K562 (cell line): Measurements from ENCODE around the gene NUCB2. TPM values are rescaled to one million over a fixed set of nuclear protein-coding genes. Genes with fewer than 3 reads are reported as not detected.
A peak's percentile ranks its signal among the peaks of the same experiment; 100 is the strongest.

Experiments used
- DPF2 ChIP-seq: fragments of 450-650 bp; IDR thresholded peaks from 2 replicates; pipeline ENCODE4 v1.6.1; 2016
- ETV1 ChIP-seq: fragments of 450-650 bp; conservative IDR thresholded peaks from 2 replicates; pipeline ENCODE4 v1.6.1; 2016; ENCODE audit warnings: missing genetic modification characterization, control low read depth, low read depth, missing compliant biosample characterization
- NFRKB ChIP-seq: fragments of 450-650 bp; IDR thresholded peaks from 2 replicates; pipeline ENCODE4 v1.6.1; 2016; ENCODE audit warnings: low read depth
- SMARCA4 ChIP-seq: fragments of 450-650 bp; IDR thresholded peaks from 2 replicates; pipeline ENCODE4 v1.6.1; 2016
- SNRNP70 ChIP-seq: fragments of 200-400 bp; formaldehyde crosslinking; optimal IDR thresholded peaks from 2 replicates; pipeline ENCODE3; 2017; ENCODE audit warnings: low read depth, low read length
- XRCC5 ChIP-seq: fragments of 200-400 bp; formaldehyde crosslinking; IDR thresholded peaks from 2 replicates; pipeline ENCODE4 v1.6.1; 2017; ENCODE audit warnings: low read depth, mild to moderate bottlenecking, low read length
- ZNF212 ChIP-seq: fragments of 450-650 bp; formaldehyde crosslinking; IDR thresholded peaks from 2 replicates; pipeline ENCODE4 v1.4.0; 2020; ENCODE audit warnings: mild to moderate bottlenecking
- polyA plus RNA-seq, 8 experiments: library from polyadenylated mRNA; depleted of rRNA in 4 of 8; stranded (reverse) in 5 of 8; unstranded in 3 of 8; fragments of >200 nt; fragmentation: Nextera tagmentation in 2 of 8; fragmentation: Illumina TruSeq in 1 of 8; extraction: Ambion mirVana in 2 of 8; extraction: Trizol in 1 of 8; gene quantifications; 2 replicates each; pipeline versions ENCODE4 v1.2.1 to v1.2.3, GENCODE V29; 2011 to 2014; ENCODE audit warnings: inconsistent platforms in 1 of 8, missing spikeins in 1 of 8
- total RNA-seq, 7 experiments: library from RNA; depleted of rRNA in 6 of 7; stranded (reverse); fragments of >200 nt in 6 of 7; fragmentation: Illumina TruSeq in 2 of 7; extraction: Trizol in 2 of 7; gene quantifications; 2 replicates each; pipeline versions ENCODE4 v1.2.1 to v1.2.3, GENCODE V29; 2011 to 2021; ENCODE audit warnings: low replicate concordance in 1 of 7
- TF ChIP-seq, protein P1 (sequence below): fragments of 450-650 bp; IDR thresholded peaks from 2 replicates; pipeline ENCODE4 v1.6.1; 2016
- TF ChIP-seq, protein P2 (sequence below): fragments of 450-650 bp; IDR thresholded peaks from 2 replicates; pipeline ENCODE4 v1.6.1; 2014; ENCODE audit warnings: low read depth, mild to moderate bottlenecking, moderate library complexity, borderline replicate concordance
- TF ChIP-seq, protein P3 (sequence below), 3 experiments: fragments of 200-800 bp in 1 of 3; fragments of 250-450 bp in 1 of 3; fragments of 450-650 bp in 1 of 3; sonication (Bioruptor Pico) in 1 of 3; sonication (Bioruptor generic) in 1 of 3; formaldehyde crosslinking in 1 of 3; IDR thresholded peaks; 2 replicates each; pipeline versions ENCODE4 v1.6.1 to v1.8.0; 2016 to 2022; ENCODE audit warnings: mild to moderate bottlenecking in 2 of 3, missing genetic modification characterization in 2 of 3, missing compliant biosample characterization in 1 of 3, moderate library complexity in 1 of 3
- TF ChIP-seq, protein P4 (sequence below): sonication (generic); formaldehyde crosslinking; IDR thresholded peaks from 2 replicates; pipeline ENCODE4 v1.8.1; 2023; ENCODE audit warnings: mild to moderate bottlenecking, missing genetic modification reagents
- TF ChIP-seq, protein P5 (sequence below): fragments of 250-450 bp; sonication (Bioruptor Pico); IDR thresholded peaks from 2 replicates; pipeline ENCODE4 v1.4.0; 2020; ENCODE audit warnings: mild to moderate bottlenecking, moderate library complexity
- TF ChIP-seq, protein P6 (sequence below): sonication (generic); formaldehyde crosslinking; IDR thresholded peaks from 2 replicates; pipeline ENCODE4 v1.5.0; 2020; ENCODE audit warnings: missing genetic modification reagents
- TF ChIP-seq, protein P7 (sequence below): sonication (generic); formaldehyde crosslinking; IDR thresholded peaks from 2 replicates; pipeline ENCODE4 v1.8.1; 2022; ENCODE audit warnings: missing genetic modification reagents

Gene NUCB2
- total and polyA plus RNA-seq, 9 of the 15 experiments (the other 6 are each of a cell fraction or from before 2014, with no cell fraction given), result 54.0 to 108 (median 84.6) TPM

DNA sequence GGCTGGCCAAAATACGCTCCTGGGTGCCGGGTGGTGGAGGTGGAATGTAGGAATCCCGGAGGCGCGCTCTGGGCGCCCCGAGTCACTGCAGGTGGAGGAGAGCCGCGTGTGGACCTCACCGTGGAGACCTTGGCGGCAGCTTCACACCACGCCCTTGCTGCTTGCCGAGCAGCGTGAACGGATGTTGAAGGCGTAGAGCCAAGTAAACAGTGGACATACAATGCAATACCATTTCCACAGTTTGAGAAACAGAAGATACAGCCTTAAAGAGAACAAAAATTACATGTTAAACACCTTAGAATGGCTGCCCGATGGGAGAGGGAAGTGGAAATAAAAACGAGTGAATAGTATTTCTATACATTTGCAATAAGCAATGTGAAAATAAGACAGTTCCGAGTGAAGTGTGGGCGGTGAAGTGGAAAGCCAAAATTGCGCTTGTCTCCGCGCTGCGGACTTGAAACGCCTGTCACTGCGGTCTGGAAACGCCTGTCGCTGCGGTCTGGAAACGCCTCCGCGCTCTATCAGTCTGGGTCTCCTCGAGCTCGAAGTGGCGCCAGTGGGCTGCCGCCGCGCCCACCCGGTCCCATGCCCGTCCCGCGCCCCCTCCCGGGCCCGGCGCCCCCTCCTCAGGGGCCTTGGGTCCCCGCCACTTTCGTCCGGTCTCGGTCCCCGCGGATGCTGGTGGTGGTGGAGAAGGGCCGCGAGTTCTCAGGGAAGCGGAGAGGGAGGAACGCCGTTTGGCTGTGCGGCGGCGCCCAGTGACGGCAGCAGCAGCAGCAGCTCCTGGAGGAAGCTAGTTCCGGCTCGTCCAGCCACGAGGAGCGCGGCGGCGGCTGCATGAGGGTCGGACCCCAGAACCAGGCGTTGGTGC, 76.6 kb downstream of the NUCB2 start (continued):
- TF ChIP-seq, protein P1, sequence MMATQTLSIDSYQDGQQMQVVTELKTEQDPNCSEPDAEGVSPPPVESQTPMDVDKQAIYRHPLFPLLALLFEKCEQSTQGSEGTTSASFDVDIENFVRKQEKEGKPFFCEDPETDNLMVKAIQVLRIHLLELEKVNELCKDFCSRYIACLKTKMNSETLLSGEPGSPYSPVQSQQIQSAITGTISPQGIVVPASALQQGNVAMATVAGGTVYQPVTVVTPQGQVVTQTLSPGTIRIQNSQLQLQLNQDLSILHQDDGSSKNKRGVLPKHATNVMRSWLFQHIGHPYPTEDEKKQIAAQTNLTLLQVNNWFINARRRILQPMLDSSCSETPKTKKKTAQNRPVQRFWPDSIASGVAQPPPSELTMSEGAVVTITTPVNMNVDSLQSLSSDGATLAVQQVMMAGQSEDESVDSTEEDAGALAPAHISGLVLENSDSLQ, result peak; percentile 82
- no peak for TF ChIP-seq SMARCA4
- TF ChIP-seq SNRNP70, result no peak
- TF ChIP-seq, protein P2, sequence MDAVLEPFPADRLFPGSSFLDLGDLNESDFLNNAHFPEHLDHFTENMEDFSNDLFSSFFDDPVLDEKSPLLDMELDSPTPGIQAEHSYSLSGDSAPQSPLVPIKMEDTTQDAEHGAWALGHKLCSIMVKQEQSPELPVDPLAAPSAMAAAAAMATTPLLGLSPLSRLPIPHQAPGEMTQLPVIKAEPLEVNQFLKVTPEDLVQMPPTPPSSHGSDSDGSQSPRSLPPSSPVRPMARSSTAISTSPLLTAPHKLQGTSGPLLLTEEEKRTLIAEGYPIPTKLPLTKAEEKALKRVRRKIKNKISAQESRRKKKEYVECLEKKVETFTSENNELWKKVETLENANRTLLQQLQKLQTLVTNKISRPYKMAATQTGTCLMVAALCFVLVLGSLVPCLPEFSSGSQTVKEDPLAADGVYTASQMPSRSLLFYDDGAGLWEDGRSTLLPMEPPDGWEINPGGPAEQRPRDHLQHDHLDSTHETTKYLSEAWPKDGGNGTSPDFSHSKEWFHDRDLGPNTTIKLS, result peak; percentile 23; the same call in 1 of the 2 replicates
- peak; percentile 77 for TF ChIP-seq ETV1 (tag)
- TF ChIP-seq, protein P3, sequence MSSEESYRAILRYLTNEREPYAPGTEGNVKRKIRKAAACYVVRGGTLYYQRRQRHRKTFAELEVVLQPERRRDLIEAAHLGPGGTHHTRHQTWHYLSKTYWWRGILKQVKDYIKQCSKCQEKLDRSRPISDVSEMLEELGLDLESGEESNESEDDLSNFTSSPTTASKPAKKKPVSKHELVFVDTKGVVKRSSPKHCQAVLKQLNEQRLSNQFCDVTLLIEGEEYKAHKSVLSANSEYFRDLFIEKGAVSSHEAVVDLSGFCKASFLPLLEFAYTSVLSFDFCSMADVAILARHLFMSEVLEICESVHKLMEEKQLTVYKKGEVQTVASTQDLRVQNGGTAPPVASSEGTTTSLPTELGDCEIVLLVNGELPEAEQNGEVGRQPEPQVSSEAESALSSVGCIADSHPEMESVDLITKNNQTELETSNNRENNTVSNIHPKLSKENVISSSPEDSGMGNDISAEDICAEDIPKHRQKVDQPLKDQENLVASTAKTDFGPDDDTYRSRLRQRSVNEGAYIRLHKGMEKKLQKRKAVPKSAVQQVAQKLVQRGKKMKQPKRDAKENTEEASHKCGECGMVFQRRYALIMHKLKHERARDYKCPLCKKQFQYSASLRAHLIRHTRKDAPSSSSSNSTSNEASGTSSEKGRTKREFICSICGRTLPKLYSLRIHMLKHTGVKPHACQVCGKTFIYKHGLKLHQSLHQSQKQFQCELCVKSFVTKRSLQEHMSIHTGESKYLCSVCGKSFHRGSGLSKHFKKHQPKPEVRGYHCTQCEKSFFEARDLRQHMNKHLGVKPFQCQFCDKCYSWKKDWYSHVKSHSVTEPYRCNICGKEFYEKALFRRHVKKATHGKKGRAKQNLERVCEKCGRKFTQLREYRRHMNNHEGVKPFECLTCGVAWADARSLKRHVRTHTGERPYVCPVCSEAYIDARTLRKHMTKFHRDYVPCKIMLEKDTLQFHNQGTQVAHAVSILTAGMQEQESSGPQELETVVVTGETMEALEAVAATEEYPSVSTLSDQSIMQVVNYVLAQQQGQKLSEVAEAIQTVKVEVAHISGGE (CRISPR knock-in tag; IDR thresholded peaks at IDR 0.05), result peak in 2 of 3 experiments; percentile 58 to 90; a peak in 4 of 6 replicates
- TF ChIP-seq NFRKB, result peak; percentile 51; the same call in 1 of the 2 replicates
- TF ChIP-seq ZNF212 (CRISPR knock-in tag), result no peak
- TF ChIP-seq, protein P4, sequence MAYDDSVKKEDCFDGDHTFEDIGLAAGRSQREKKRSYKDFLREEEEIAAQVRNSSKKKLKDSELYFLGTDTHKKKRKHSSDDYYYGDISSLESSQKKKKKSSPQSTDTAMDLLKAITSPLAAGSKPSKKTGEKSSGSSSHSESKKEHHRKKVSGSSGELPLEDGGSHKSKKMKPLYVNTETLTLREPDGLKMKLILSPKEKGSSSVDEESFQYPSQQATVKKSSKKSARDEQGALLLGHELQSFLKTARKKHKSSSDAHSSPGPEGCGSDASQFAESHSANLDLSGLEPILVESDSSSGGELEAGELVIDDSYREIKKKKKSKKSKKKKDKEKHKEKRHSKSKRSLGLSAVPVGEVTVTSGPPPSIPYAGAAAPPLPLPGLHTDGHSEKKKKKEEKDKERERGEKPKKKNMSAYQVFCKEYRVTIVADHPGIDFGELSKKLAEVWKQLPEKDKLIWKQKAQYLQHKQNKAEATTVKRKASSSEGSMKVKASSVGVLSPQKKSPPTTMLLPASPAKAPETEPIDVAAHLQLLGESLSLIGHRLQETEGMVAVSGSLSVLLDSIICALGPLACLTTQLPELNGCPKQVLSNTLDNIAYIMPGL (CRISPR knock-in tag), result 0 out of 2 replicates have a peak, but pooled peaks have one; percentile 34
- TF ChIP-seq, protein P5, sequence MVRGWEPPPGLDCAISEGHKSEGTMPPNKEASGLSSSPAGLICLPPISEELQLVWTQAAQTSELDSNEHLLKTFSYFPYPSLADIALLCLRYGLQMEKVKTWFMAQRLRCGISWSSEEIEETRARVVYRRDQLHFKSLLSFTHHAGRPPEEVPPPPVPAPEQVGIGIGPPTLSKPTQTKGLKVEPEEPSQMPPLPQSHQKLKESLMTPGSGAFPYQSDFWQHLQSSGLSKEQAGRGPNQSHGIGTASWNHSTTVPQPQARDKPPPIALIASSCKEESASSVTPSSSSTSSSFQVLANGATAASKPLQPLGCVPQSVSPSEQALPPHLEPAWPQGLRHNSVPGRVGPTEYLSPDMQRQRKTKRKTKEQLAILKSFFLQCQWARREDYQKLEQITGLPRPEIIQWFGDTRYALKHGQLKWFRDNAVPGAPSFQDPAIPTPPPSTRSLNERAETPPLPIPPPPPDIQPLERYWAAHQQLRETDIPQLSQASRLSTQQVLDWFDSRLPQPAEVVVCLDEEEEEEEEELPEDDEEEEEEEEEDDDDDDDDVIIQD (CRISPR knock-in tag), result no peak
- TF ChIP-seq XRCC5, result no peak
- TF ChIP-seq, protein P6, sequence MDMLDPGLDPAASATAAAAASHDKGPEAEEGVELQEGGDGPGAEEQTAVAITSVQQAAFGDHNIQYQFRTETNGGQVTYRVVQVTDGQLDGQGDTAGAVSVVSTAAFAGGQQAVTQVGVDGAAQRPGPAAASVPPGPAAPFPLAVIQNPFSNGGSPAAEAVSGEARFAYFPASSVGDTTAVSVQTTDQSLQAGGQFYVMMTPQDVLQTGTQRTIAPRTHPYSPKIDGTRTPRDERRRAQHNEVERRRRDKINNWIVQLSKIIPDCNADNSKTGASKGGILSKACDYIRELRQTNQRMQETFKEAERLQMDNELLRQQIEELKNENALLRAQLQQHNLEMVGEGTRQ, result no peak
- TF ChIP-seq DPF2, result peak; percentile 45; the same call in 1 of the 2 replicates
- TF ChIP-seq, protein P7, sequence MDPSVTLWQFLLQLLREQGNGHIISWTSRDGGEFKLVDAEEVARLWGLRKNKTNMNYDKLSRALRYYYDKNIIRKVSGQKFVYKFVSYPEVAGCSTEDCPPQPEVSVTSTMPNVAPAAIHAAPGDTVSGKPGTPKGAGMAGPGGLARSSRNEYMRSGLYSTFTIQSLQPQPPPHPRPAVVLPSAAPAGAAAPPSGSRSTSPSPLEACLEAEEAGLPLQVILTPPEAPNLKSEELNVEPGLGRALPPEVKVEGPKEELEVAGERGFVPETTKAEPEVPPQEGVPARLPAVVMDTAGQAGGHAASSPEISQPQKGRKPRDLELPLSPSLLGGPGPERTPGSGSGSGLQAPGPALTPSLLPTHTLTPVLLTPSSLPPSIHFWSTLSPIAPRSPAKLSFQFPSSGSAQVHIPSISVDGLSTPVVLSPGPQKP, result no peak
